ENCODE measurements around the gene NF1. TPM values are rescaled to one million over a fixed set of nuclear protein-coding genes. Genes with fewer than 3 reads are reported as not detected.

Gene NF1

Small RNAs within 50 kb of the gene (small RNA-seq; reads per million reads assigned to genes)
- not detected for gene MIR4733 (ENCODE audit: low read depth)
